Ovary (tissue), 9 donors: ENCODE data around the gene POM121L12. TPM values are rescaled to one million over a fixed set of nuclear protein-coding genes. Genes with fewer than 3 reads are reported as not detected.

Experiments
- DNase-seq, 5 donors: peaks; one replicate each; pipeline ENCODE4 v3.0.0-alpha.2; 2019 to 2020
- H3K27ac ChIP-seq, 2 donors: fragments of 200-600 bp; one replicate each; pipeline versions ENCODE4 v1.5.1 to v1.8.0; 2019 to 2022
- H3K27me3 ChIP-seq: fragments of 200-600 bp; one replicate; pipeline ENCODE4 v1.8.0; 2022
- H3K36me3 ChIP-seq: fragments of 200-600 bp; sonication (generic); one replicate; pipeline ENCODE4 v1.5.1; 2019
- H3K4me1 ChIP-seq: one replicate; pipeline ENCODE4 v1.8.1; 2013; ENCODE audit warnings: mild to moderate bottlenecking, moderate library complexity; ENCODE audit not compliant: insufficient read depth
- H3K4me3 ChIP-seq: fragments of 200-600 bp; sonication (generic); one replicate; pipeline ENCODE4 v1.5.1; 2017
- H3K9me3 ChIP-seq, 2 donors: fragments of 200-600 bp in 1 of 2; sonication (generic) in 1 of 2; one replicate each; pipeline versions ENCODE4 v1.5.1 to v1.8.1; 2013 to 2019; ENCODE audit warnings: mild to moderate bottlenecking in 1 of 2, moderate library complexity in 1 of 2
- EP300 ChIP-seq: sonication (generic); formaldehyde crosslinking; IDR thresholded peaks from one replicate; pipeline ENCODE4 v1.6.1; 2017; ENCODE audit warnings: antibody characterized with exemption
- POLR2A ChIP-seq: fragments of 450-650 bp; IDR thresholded peaks from one replicate; pipeline ENCODE4 v1.6.1; 2017; ENCODE audit warnings: antibody characterized with exemption, mild to moderate bottlenecking, moderate library complexity
- WGBS, 3 donors: extraction: QIAGEN DNeasy Blood & Tissue Kit in 1 of 3; methylation state at CpG; one replicate each; pipeline versions ENCODE4 v1.1.5 to v1.1.7; 2013 to 2017; 5-methylcytosine and 5-hydroxymethylcytosine counted together
- intact Hi-C, 4 donors: fragments of 100-400 bp; cut with DNase I; formaldehyde crosslinking; loops; one replicate each; pipeline versions ENCODE4 v1.11.0 to v1.15.1; 2022 to 2023
- polyA plus RNA-seq, 2 donors: library from polyadenylated mRNA; stranded (reverse); fragments of 200-250 nt in 1 of 2; fragments of 350-450 nt in 1 of 2; fragmentation: Illumina TruSeq in 1 of 2; extraction: RNeasy Lipid Tissue Mini Kit (QIAGEN cat#74804) in 1 of 2; gene quantifications; one replicate each; pipeline ENCODE4 v1.2.3, GENCODE V29; 2013 to 2014
- total RNA-seq, 7 donors: library from RNA; depleted of rRNA in 2 of 7; stranded (reverse); fragments of >200 nt in 2 of 7; fragmentation: NEBNext Ultra II Directional in 3 of 7; extraction: Animal tissue kit (Norgen Biotek cat#: 25700) in 3 of 7; gene quantifications; one replicate each; pipeline versions ENCODE4 v1.1.0 to v1.2.4, GENCODE V29; 2016 to 2023
- TF ChIP-seq, protein P1 (sequence below), 3 donors: fragments of 450-650 bp in 2 of 3; fragments of 200-600 bp in 1 of 3; IDR thresholded peaks; one replicate each; pipeline versions ENCODE4 v1.5.1 to v1.8.0; 2016 to 2022; ENCODE audit warnings: antibody characterized with exemption in 3 of 3, mild to moderate bottlenecking in 1 of 3
- donor health status: DM: no; HTN: no; CAD: no; lungs with moderate emphysema.
- donor health status: DM: no; HTN: no; CAD: no.
- donor health status: Bipolar disorder and iron deficiency.
- donor health status: DM: yes; HTN: yes; CAD: no.
- donor health status: DM: no; HTN: no; CAD: no.
- donor health status: DM: yes; HTN: yes; CAD: no.

POM121L12 gene
- total and polyA plus RNA-seq, 9 donors = not detected

DNA sequence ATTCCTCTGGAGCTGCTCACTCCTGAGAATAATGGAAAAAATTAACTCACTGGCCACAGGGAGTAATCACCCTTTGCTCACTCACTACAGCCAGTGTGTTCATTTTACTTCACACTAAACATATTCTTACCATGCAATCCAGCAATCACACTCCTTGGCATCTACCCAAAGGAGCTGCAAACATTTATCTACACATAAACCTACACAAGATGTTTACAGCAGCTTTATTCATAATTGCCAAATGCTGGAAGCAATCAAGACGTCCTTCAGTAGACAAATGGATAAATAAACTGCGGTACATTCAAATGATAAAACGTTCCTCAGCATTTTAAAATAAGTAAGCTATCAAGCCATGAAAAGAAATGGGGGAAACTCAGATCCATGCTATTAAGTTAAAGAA is 34.2 kb upstream of the POM121L12 start:
- no peak overlapping the region for H3K27ac ChIP-seq
- H3K4me3 ChIP-seq = no peak overlapping the region
- intact Hi-C loops = no loop called here
- peaks cover 2% of the 10 kb centered on the region for H3K27me3 ChIP-seq
- H3K4me1 ChIP-seq = no peaks in the 10 kb centered on the region
- no peak for DNase-seq
- 6 to 17% (median 12%) methylated on average over 3 of the region's 3 CpGs for WGBS, 3 donors
- no peaks in the 10 kb centered on the region for H3K36me3 ChIP-seq
- TF ChIP-seq, protein P1, sequence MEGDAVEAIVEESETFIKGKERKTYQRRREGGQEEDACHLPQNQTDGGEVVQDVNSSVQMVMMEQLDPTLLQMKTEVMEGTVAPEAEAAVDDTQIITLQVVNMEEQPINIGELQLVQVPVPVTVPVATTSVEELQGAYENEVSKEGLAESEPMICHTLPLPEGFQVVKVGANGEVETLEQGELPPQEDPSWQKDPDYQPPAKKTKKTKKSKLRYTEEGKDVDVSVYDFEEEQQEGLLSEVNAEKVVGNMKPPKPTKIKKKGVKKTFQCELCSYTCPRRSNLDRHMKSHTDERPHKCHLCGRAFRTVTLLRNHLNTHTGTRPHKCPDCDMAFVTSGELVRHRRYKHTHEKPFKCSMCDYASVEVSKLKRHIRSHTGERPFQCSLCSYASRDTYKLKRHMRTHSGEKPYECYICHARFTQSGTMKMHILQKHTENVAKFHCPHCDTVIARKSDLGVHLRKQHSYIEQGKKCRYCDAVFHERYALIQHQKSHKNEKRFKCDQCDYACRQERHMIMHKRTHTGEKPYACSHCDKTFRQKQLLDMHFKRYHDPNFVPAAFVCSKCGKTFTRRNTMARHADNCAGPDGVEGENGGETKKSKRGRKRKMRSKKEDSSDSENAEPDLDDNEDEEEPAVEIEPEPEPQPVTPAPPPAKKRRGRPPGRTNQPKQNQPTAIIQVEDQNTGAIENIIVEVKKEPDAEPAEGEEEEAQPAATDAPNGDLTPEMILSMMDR (IDR thresholded peaks at IDR 0.05) = no peak
- TF ChIP-seq POLR2A (no peak), EP300 (no peak)
- no peaks in the 10 kb centered on the region for H3K9me3 ChIP-seq

DNA sequence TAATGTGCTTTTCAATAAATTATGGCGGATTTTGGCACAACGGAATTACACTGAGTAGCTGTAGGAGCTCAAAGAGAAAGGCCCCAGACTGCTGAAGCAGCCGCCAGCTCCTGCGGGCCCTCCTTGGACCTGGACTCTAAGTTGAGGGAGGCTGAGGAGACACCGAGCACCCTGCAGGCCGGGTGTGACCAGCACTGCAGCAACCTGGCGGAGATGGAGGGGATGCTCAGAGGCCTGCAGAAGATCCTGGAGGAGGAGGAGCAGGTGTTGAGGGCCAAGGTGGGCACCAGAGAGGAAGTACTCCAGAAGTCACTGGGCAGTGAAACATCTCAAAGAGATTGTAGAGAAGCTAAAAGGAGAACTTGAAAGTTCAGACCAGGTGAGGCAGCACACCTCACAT is 33.0 kb upstream of the POM121L12 start:
- H3K27me3 ChIP-seq = peaks cover 2% of the 10 kb centered on the region
- TF ChIP-seq, protein P1 (IDR thresholded peaks at IDR 0.05) = no peak
- no peak for TF ChIP-seq EP300
- no peak for TF ChIP-seq POLR2A
- H3K4me1 ChIP-seq = no peaks in the 10 kb centered on the region
- intact Hi-C loops = no loop called here
- no peaks in the 10 kb centered on the region for H3K9me3 ChIP-seq
- H3K27ac ChIP-seq = no peak overlapping the region
- WGBS, 3 donors = 92 to 94% (median 93%) methylated on average over 7 of the region's 7 CpGs
- no peak overlapping the region for H3K4me3 ChIP-seq
- H3K36me3 ChIP-seq = no peaks in the 10 kb centered on the region
- DNase-seq = no peak

DNA sequence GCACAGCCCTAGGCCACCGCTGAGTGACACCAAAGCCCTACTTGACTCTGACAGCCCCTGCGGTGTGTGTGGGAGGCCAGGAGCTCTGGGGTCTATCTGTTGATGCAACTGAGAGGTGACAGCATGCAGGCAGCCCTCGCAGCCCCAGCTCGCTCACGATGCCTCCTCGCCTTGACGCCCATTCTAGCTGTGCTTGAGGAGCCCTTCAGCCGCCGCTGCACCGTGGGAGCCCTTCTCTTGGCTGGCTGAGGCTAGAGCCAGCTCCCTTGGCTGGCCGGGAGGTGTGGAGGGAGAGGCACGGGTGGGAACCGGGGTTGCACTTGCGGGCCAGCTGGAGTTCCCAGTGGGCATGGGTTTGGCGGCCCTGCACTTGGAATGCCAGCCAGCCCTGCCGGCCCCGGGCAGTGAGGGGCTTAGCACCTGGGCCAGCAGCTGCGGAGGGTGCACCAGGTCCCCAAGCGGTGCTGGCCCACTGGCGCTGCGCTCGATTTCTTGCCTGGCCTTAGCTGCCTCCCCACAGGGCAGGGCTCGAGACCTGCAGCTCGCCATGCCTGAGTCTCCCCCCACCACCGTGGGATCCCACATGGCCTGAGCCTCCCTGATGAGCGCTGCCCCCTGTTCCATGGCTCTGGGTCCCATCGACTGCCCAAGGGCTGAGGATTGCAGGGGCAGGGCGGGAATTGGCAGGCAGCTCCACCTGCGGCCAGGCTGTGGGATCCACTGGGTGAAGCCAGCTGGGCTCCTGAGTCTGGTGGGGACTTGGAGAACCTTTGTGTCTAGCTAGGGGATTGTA is 31.6 kb upstream of the POM121L12 start:
- WGBS, 3 donors = 92 to 95% (median 94%) methylated on average over 28 to 29 of the region's 29 CpGs

GRCh38 chr7:53013925-53014324 is 21.5 kb upstream of the POM121L12 start:
- Histone ChIP-seq H3K27me3 (no peaks in the 10 kb centered on the region), H3K27ac (no peak overlapping the region), H3K4me3 (no peak overlapping the region), H3K9me3 (no peaks in the 10 kb centered on the region), H3K4me1 (no peaks in the 10 kb centered on the region), H3K36me3 (no peaks in the 10 kb centered on the region)
- intact Hi-C loops = no loop called here
- WGBS, 3 donors = 53 to 59% (median 55%) methylated on average over 2 of the region's 2 CpGs
- no peak for DNase-seq
- TF ChIP-seq POLR2A = no peak
- TF ChIP-seq, protein P1 (IDR thresholded peaks at IDR 0.05) = no peak

More for the DNA sequence above, 31.6 kb upstream of the POM121L12 start:
- no peak overlapping the region for H3K27ac ChIP-seq
- intact Hi-C loops = no loop called here
- no peak overlapping the region for H3K4me3 ChIP-seq
- no peaks in the 10 kb centered on the region for H3K4me1 ChIP-seq
- H3K36me3 ChIP-seq = no peaks in the 10 kb centered on the region
- H3K27me3 ChIP-seq = no peaks in the 10 kb centered on the region
- DNase-seq = no peak
- TF ChIP-seq EP300 = no peak
- TF ChIP-seq, protein P1 (IDR thresholded peaks at IDR 0.05) = no peak
- no peaks in the 10 kb centered on the region for H3K9me3 ChIP-seq
